Left kidney (tissue), 2 donors: ENCODE data around the gene PPIE. TPM values are rescaled to one million over a fixed set of nuclear protein-coding genes. Genes with fewer than 3 reads are reported as not detected.
"Not testable (repeated sequence)": the region's sequence is repeated elsewhere in the genome, so short reads cannot be mapped to it uniquely, and the experiment has no call there.

Source experiments
- DNase-seq: peaks from one replicate; pipeline ENCODE4 v3.0.0-alpha.2; 2013
- polyA plus RNA-seq: library from polyadenylated mRNA; unstranded; fragments of 120-200 nt; gene quantifications from one replicate; pipeline ENCODE4 v1.2.1, GENCODE V29; 2013; ENCODE audit not compliant: insufficient read length

PPIE gene
- polyA plus RNA-seq, 1 donor, result 63.5 TPM

GRCh38 chr1:39757501-39757900 lies 18.8 kb downstream of the PPIE start:
- no peak for DNase-seq

GRCh38 chr1:39758556-39759435 lies 20.1 kb downstream of the PPIE start:
- no peak for DNase-seq

GRCh38 chr1:39759436-39759726 lies 20.7 kb downstream of the PPIE start:
- no peak for DNase-seq

- DNase-seq, result no peak
Measured at GRCh38 chr1:39760074-39761008, 21.7 kb downstream of the PPIE start.

GRCh38 chr1:39761016-39761415 lies 22.3 kb downstream of the PPIE start:
- DNase-seq, result no peak

- no peak for DNase-seq
Measured at GRCh38 chr1:39761557-39762260, 23.0 kb downstream of the PPIE start.

GRCh38 chr1:39762550-39763540 lies 24.2 kb downstream of the PPIE start:
- DNase-seq, result no peak

GRCh38 chr1:39763619-39764374 lies 25.1 kb downstream of the PPIE start:
- DNase-seq, result not testable (repeated sequence)

GRCh38 chr1:39764512-39764911 lies 25.8 kb downstream of the PPIE start:
- DNase-seq, result not testable (repeated sequence)

- not testable (repeated sequence) for DNase-seq
Measured at GRCh38 chr1:39766466-39766865, 27.8 kb downstream of the PPIE start.

- DNase-seq, result not testable (repeated sequence)
Measured at GRCh38 chr1:39769502-39769901, 30.8 kb downstream of the PPIE start.

- not testable (repeated sequence) for DNase-seq
Measured at GRCh38 chr1:39770100-39771021, 31.7 kb downstream of the PPIE start.

- not testable (repeated sequence) for DNase-seq
Measured at GRCh38 chr1:39771022-39771532, 32.4 kb downstream of the PPIE start, which contains the start of gene OXCT2. OXCT2 (minus strand) TSS chr1:39771348; CDS start chr1:39771255, 93 bp downstream.

GRCh38 chr1:39773369-39773979 lies 34.8 kb downstream of the PPIE start:
- DNase-seq, result not testable (repeated sequence)

- not testable (repeated sequence) for DNase-seq
Measured at GRCh38 chr1:39775141-39775540, 36.5 kb downstream of the PPIE start.

- not testable (repeated sequence) for DNase-seq
Measured at GRCh38 chr1:39775676-39776399, 37.2 kb downstream of the PPIE start.

- DNase-seq, result no peak
Measured at GRCh38 chr1:39776400-39776713, 37.7 kb downstream of the PPIE start.

- no peak for DNase-seq
Measured at GRCh38 chr1:39776886-39777285, 38.2 kb downstream of the PPIE start.
